K562 (cell line): ENCODE results near the gene CNPY2. TPM values are rescaled to one million over a fixed set of nuclear protein-coding genes. Genes with fewer than 3 reads are reported as not detected.

Experiments used
- BCOR ChIP-seq: fragments of 450-650 bp; IDR thresholded peaks from 2 replicates; pipeline ENCODE4 v1.6.1; 2016
- CBX5 ChIP-seq: IDR thresholded peaks from 2 replicates; pipeline ENCODE4 v1.6.1; 2014; ENCODE audit warnings: low read depth, borderline replicate concordance
- CHD4 ChIP-seq: fragments of 200-600 bp; sonication (generic); IDR thresholded peaks from 3 replicates; pipeline ENCODE4 v1.6.1; 2012; ENCODE audit warnings: low read depth, mild to moderate bottlenecking, mixed read lengths, low read length, inconsistent platforms; ENCODE audit not compliant: insufficient read depth, insufficient replicate concordance, poor library complexity, severe bottlenecking
- EGR1 ChIP-seq: fragments of 450-650 bp; conservative IDR thresholded peaks from 2 replicates; pipeline ENCODE4 v1.6.1; 2017; ENCODE audit warnings: mild to moderate bottlenecking
- ELK3 ChIP-seq: fragments of 450-650 bp; formaldehyde crosslinking; IDR thresholded peaks from 2 replicates; pipeline ENCODE4 v1.4.0; 2020; ENCODE audit warnings: mild to moderate bottlenecking
- GABPA ChIP-seq: fragments of 200-800 bp; sonication (Bioruptor generic); conservative IDR thresholded peaks from 2 replicates; pipeline ENCODE4 v1.6.1; 2016; ENCODE audit warnings: low read depth, missing genetic modification characterization, missing compliant biosample characterization
- KLF13 ChIP-seq: fragments of 450-650 bp; IDR thresholded peaks from 2 replicates; pipeline ENCODE4 v1.6.1; 2016; ENCODE audit warnings: missing genetic modification characterization, low read depth, mild to moderate bottlenecking, missing compliant biosample characterization, moderate library complexity, borderline replicate concordance
- MED1 ChIP-seq: sonication (generic); formaldehyde crosslinking; IDR thresholded peaks from 2 replicates; pipeline ENCODE4 v1.8.1; 2023; ENCODE audit warnings: missing genetic modification reagents, borderline replicate concordance
- MEIS2 ChIP-seq: fragments of 450-650 bp; IDR thresholded peaks from 2 replicates; pipeline ENCODE4 v1.6.1; 2014; ENCODE audit warnings: mild to moderate bottlenecking; ENCODE audit not compliant: partially characterized antibody
- PHTF2 ChIP-seq: fragments of 250-450 bp; sonication (Bioruptor Pico); IDR thresholded peaks from 2 replicates; pipeline ENCODE4 v1.5.0; 2021; ENCODE audit warnings: mild to moderate bottlenecking
- RHOXF2B ChIP-seq: fragments of 250-450 bp; sonication (Bioruptor Pico); conservative IDR thresholded peaks from 2 replicates; pipeline ENCODE4 v1.5.1; 2021
- SIN3A ChIP-seq, 2 experiments: fragments of 150-350 bp in 1 of 2; IDR thresholded peaks; 2 replicates each; pipeline ENCODE4 v1.6.1; 2011 to 2016; ENCODE audit warnings: borderline replicate concordance in 2 of 2, low read depth in 2 of 2, low read length in 2 of 2, mild to moderate bottlenecking in 2 of 2, moderate library complexity in 2 of 2; ENCODE audit not compliant: control insufficient read depth in 1 of 2
- STAT6 ChIP-seq: sonication (generic); formaldehyde crosslinking; IDR thresholded peaks from 2 replicates; pipeline ENCODE4 v1.8.1; 2023; ENCODE audit warnings: mild to moderate bottlenecking, missing genetic modification reagents
- TAF15 ChIP-seq: fragments of 200-400 bp; formaldehyde crosslinking; IDR thresholded peaks from 2 replicates; pipeline ENCODE4 v1.6.1; 2017; ENCODE audit warnings: mild to moderate bottlenecking, low read depth, low read length, moderate library complexity
- THRA ChIP-seq: fragments of 450-650 bp; IDR thresholded peaks from 2 replicates; pipeline ENCODE4 v1.6.1; 2017; ENCODE audit warnings: mild to moderate bottlenecking, moderate library complexity
- USF2 ChIP-seq: sonication (generic); formaldehyde crosslinking; IDR thresholded peaks from 2 replicates; pipeline ENCODE4 v1.5.0; 2020; ENCODE audit warnings: missing genetic modification reagents
- XRCC3 ChIP-seq: fragments of 450-650 bp; IDR thresholded peaks from 2 replicates; pipeline ENCODE4 v1.6.1; 2017; ENCODE audit warnings: mild to moderate bottlenecking, moderate library complexity
- ZNF347 ChIP-seq: fragments of 450-650 bp; formaldehyde crosslinking; IDR thresholded peaks from 2 replicates; pipeline ENCODE4 v1.4.0; 2020; ENCODE audit warnings: low read depth, mild to moderate bottlenecking, moderate library complexity
- ZNF639 ChIP-seq, 2 experiments: fragments of 200-800 bp in 1 of 2; sonication (Bioruptor generic) in 1 of 2; sonication (generic) in 1 of 2; formaldehyde crosslinking in 1 of 2; IDR thresholded peaks in 1 of 2; conservative IDR thresholded peaks in 1 of 2; 2 replicates each; pipeline versions ENCODE4 v1.5.0 to v1.6.1; 2016 to 2020; ENCODE audit warnings: missing compliant biosample characterization in 1 of 2, missing genetic modification characterization in 1 of 2, missing genetic modification reagents in 1 of 2
- polyA plus RNA-seq, 8 experiments: library from polyadenylated mRNA; depleted of rRNA in 4 of 8; stranded (reverse) in 5 of 8; unstranded in 3 of 8; fragments of >200 nt; fragmentation: Nextera tagmentation in 2 of 8; fragmentation: Illumina TruSeq in 1 of 8; extraction: Ambion mirVana in 2 of 8; extraction: Trizol in 1 of 8; gene quantifications; 2 replicates each; pipeline versions ENCODE4 v1.2.1 to v1.2.3, GENCODE V29; 2011 to 2014; ENCODE audit warnings: inconsistent platforms in 1 of 8, missing spikeins in 1 of 8
- total RNA-seq, 7 experiments: library from RNA; depleted of rRNA in 6 of 7; stranded (reverse); fragments of >200 nt in 6 of 7; fragmentation: Illumina TruSeq in 2 of 7; extraction: Trizol in 2 of 7; gene quantifications; 2 replicates each; pipeline versions ENCODE4 v1.2.1 to v1.2.3, GENCODE V29; 2011 to 2021; ENCODE audit warnings: low replicate concordance in 1 of 7

Gene CNPY2
- total and polyA plus RNA-seq, 9 of the 15 experiments (the other 6 are each of a cell fraction or from before 2014, with no cell fraction given), result 33.8 to 190 (median 138) TPM

- TF ChIP-seq ZNF639 (CRISPR knock-in tag; conservative IDR thresholded peaks at IDR 0.05 in 1 of 2, IDR thresholded peaks at IDR 0.05 in 1 of 2) (peak in 1 of 2 experiments; percentile 66; a peak in 1 of 4 replicates), THRA (no peak), STAT6 (CRISPR knock-in tag) (no peak), MED1 (CRISPR knock-in tag) (no peak), CHD4 (no peak), KLF13 (tag) (no peak), BCOR (no peak), SIN3A (IDR thresholded peaks at IDR 0.05; ENCODE audit: borderline replicate concordance in 2 of 2, control insufficient read depth in 1 of 2, low read depth in 2 of 2, low read length in 2 of 2) (peak in 1 of 2 experiments; percentile 44; a peak in 1 of 4 replicates), XRCC3 (no peak), GABPA (peak; percentile 55; the same call in 1 of the 2 replicates), TAF15 (no peak), MEIS2 (peak; percentile 77), CBX5 (no peak), ZNF347 (no peak), RHOXF2B (no peak), EGR1 (no peak), PHTF2 (CRISPR knock-in tag) (no peak), ELK3 (no peak), USF2 (CRISPR knock-in tag) (peak; percentile 80)
Measured at GRCh38 chr12:56315622-56316473, at the start of gene CNPY2 (continued).
